NCI-H2171 (cell line): Measurements from ENCODE around the gene VPS39.

Experiments
- DNase-seq: peaks from one replicate; lab custom pipeline; 2025; lab: John Stamatoyannopoulos, UW

Gene VPS39

GRCh38 chr15:42198516-42198915, 9.6 kb downstream of the VPS39 start:
- DNase-seq: no peak

DNA sequence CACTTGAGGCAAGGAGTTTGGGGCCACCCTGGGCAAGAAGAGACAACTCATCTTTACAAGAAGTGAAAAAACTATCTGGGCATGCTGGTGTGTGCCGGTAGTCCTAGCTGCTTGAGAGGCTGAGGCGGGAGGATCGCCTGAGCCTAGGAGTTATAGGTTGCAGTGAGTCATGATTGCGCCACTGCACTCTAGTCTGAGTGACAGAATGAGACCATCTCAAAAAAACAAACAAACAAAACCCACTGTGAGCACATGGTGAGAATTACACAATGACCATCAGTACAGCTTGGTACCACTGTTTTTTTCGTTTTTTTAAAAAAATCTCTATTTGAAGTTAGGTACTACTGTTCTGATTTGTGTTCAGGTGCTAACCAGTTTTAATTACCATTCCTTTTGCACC, 13.6 kb downstream of the VPS39 start:
- no peak for DNase-seq

- DNase-seq: no peak
Observed at GRCh38 chr15:42193383-42193782, 14.7 kb downstream of the VPS39 start.

GRCh38 chr15:42191610-42192346, 16.3 kb downstream of the VPS39 start:
- DNase-seq: no peak

DNA sequence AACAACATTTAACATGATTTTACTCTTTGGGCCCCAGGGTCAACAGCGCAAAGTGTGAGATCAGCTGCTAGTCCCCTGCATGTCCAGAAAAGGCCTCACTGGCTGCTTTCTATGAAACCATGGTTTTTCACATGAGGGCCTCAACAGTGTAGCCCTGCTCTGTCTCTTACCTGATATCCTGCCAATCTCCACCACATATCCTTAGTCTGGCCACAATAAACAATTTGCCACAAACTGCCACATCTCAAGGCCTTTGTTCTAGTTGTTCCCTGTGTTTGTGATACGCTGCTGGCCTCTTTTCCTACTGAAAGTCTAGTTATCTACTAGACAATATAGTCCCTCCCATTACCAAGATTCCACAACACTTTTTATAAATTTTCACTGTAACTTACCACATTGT, 17.7 kb downstream of the VPS39 start:
- no peak for DNase-seq

DNA sequence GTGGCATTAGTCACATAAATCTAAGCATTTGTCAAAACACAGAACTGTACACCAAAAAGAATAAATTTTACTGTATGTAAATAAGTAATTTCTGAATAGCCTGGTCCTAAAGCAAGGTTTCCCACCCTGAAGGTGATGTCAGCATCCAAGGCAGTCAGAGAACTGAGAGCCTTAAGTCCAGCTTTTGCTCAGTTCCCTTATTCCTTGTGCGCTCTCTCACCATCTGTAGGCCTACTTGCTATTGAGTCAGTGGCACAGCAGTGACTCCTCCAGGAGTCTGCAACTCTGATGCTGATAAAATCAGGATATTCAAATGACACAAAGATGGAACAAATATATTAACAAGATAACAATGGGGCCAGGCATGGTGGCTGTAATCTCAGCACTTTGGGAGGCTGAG, 22.3 kb downstream of the VPS39 start:
- DNase-seq: no peak

DNA sequence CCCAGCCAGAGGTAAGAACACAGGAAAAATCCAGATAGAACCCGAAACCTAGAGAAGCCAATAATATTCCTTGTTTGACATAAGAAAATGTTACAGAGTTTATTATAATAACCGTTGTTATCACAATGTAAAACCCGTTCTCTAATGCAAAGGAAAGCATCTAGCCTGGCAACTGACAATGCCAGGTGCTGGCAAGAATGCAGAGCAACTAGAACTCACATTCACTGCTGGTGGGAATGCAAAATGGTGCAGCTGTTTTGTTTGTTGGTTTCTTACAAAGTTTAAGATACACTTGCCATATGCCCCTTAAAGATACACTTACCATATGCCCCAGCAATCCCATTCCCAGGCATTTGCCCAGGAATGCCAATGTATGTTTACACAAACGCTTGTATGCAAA, 23.4 kb downstream of the VPS39 start:
- no peak for DNase-seq

- DNase-seq: no peak
Observed at GRCh38 chr15:42184296-42184695, 23.8 kb downstream of the VPS39 start.

DNA sequence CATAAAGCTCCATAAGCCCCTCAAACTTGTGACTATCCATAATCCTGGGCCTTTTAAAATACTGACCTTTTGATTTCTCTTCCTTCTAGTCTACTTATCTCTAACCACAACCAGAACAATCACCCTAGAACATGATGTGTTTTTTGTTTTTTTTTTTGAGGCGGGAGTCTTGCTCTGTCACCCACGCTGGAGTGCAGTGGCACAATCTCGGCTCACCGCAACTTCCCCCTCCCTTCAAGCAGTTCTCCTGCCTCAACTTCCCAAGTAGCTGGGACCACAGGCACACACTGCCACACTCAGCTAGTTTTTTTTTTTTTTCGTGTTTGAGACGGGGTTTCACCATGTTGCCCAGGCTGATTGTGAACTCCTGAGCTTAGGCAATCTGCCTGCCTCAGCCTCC, 25.1 kb downstream of the VPS39 start:
- no peak for DNase-seq

- no peak for DNase-seq
Observed at GRCh38 chr15:42182328-42182886, 25.7 kb downstream of the VPS39 start.

- DNase-seq: no peak
Observed at GRCh38 chr15:42178056-42178455, 30.0 kb downstream of the VPS39 start.

DNA sequence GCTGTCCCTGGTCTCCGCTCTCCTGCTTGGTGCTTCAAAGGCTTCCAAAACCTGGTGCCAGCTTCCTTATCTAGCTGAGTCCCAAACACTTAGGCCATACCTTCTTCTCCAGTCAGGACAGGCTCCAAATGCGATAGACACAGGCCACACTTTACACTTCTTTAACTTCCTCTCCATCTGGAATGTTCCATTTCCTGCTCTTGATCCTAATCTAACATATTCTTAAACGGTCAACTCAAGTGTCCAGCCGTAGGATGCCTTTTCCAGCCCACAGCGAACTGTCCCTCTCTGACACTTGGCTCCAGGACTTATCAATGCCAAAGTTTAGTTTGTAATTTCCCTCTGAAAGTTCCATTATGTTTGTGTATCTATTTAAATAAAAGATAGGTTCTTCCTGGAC, 32.4 kb downstream of the VPS39 start:
- DNase-seq: no peak

DNA sequence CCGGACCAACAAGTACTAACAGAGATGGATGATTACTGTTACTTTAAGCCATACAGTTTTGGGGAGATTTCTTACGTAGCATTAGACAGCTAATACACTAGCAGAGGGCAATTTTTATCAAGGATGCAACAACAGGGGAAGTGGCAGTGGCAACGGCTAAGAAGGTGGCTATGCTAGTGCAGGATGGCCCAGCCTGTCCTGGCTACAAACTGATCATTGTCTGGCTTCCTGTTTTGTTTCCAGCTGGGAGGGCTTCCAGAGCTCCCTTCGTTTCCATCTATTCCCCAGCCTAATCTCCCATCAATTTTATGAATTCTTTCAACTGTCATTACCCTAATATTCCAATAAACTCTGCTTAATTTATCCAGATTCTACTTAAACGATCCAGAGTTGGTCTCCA, 35.6 kb downstream of the VPS39 start:
- DNase-seq: no peak

DNA sequence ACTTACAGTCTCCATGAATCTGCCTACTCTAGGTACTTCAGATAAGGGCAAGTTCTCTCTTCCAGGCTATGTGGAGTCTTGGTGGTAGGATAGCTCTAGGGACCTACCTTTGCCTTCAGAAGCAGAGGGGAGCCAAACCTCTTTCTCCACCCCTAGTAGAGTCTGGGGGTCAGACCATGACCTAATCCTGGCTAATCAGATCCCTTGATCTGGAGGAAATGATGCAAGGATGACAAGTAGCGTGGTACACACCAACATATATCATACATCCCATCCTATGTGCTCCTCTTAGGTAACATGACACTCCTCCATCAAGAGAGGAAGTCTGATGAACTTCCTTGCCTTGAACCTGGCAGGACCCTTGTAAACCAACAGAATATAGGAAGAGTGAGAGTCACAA, 36.3 kb downstream of the VPS39 start:
- DNase-seq: no peak

DNA sequence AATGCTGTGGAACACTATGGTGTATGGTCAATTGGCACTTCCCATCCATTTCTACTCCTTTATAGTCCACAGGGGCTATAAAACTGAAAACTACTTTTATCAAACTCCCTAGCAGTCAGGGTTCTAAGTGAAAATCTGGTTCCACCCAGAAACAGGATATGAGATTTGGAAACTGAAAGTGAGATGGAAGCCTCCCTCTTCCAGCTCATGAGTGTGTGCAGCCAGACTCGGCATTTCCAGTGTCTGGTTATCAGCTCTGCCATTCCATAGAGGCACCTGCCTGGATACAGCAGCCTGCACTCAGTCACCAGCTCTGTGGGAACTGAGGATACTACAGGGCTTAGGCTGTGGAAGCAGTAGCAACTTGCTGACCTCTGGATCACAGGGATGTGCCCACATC, 37.0 kb downstream of the VPS39 start:
- no peak for DNase-seq

DNA sequence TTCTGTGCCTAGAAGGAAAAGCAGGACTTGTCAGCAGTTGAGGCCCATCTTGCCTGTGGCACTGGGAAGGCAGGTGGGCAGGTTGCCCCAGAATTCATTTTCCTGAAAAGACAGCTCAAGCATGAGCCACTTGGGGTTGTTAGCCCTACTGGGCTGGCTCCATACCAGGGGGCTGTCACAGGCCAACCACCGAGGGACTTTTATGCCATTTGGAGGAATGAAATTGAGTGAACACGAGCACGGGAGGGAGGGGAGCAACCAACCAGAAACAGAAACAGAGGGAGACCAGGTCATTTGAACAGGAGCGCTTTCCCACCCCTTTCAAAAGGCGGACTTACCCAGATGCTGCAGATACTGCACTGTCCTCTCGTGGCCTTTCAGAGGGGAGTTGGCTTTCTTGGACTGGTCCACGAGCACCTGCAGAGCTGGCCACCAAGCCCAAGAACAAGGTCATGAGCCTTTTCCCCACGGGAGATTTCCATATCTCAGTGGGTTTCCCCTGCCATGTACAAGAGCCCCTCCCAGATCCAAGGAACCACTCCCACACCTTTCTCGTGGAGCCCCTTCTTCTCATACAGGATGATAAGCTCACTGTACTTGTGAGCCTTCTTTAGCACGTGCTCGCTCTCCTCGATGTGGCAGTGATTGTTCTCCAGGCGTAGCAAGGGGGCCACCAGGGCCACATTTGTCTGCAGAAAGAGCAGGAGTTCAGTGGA, 41.7 kb downstream of the VPS39 start:
- DNase-seq: no peak

DNA sequence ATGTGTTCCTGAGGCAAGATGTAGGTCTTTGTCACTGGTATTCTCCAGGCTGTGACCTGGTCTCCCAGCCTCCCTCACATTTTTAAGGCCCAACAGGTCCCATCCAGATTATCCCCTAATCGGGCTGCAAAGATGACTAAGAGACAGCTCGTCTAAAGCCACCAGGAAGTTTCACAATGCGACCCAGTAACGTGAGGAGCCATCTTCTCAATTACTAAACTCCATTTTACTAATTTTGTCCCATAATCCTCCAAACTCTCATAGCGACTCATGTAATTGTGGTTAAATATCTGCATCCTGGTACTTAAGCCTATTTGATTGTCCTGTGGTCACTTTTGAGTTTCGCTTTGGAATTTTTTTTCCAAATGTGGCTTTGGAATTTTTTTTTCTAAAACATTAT, 43.0 kb downstream of the VPS39 start:
- DNase-seq: no peak

GRCh38 chr15:42163947-42164550, 44.1 kb downstream of the VPS39 start:
- DNase-seq: no peak

DNA sequence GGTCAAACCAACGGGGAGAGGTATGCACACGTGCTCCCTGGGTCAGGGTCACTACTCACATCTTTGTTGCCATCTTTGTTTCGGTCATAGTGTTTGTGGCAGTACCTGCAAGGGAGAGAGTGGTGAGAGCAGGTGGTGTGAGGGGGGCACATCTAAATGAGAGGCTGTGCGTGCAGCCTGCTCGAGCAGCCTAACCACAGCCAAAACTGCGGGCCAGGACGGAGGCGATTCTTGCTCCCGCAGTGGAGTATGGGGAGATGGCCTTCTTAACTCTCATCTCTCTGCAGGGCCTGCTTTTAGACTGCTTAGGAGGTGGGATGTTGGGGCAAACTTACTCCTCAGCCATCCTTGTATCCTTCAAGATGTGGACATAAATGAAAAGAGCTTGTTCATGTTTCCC, 44.8 kb downstream of the VPS39 start:
- no peak for DNase-seq

DNA sequence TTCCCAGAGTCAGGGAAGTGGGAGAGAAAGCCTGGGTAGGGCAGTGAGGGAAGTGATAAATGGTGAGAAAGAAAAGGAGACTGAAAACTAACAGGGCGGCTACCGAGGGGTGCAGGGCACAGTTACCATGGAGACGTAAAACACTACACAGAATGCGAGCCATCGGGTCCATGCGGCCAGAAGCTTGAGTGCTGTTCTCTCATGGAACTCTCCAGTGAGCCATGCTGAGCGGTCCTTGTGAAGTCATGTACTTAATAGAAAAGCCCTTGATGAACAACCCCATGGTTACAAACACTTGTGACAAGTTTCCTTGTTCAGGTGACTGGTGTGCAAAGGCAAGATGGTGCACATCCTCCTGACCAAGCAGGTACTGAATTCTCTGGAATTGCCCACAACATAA, 48.0 kb downstream of the VPS39 start:
- DNase-seq: no peak

GRCh38 chr15:42159381-42160015, 48.6 kb downstream of the VPS39 start:
- no peak for DNase-seq

DNA sequence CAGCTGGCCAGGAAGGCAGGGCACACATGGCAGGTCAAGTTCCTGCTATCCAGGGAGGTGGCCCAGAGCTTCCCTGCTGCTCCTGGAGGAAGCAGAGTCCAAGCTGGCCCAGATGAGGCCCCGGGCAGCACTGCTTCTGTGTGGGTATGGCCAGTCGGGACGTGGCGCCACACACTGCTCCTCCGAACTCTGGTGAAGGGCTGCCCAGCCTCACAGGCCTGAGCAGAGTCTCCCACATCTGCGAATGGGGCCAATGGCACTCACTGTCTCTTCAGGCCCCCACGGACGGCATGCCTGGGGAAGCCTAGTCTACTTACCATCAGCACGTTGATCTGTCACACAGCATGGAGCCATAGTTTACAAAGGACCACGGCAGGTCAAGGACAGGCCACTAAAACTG, 49.2 kb downstream of the VPS39 start:
- no peak for DNase-seq
